ENCODE data around the gene RBBP8. TPM values are rescaled to one million over a fixed set of nuclear protein-coding genes. Genes with fewer than 3 reads are reported as not detected.

Gene RBBP8
- total and polyA plus RNA-seq, 2 experiments from 2014 or later: 13.1 to 25.7 TPM

DNA sequence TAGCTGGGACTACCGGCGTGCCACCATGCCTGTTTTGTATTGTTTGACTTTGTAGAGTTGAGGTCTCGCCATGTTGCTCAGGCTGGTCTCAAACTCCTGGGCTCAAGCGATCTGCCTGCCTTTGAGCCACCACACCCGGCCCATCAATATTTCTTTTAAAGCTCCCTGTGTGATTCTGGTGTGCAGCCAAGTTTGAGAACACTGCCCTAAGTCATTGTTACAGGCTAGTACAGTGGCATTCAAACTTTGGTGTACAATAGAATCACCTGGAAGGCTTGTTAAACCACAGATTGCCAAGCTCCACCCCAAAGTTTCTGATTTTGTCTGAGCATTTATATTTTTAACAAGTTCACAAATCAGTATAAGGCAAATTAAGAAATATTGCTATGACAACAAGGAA is 99.9 kb downstream of the RBBP8 start:
- no peak overlapping the region for H3K4me2 ChIP-seq
- no peaks in the 10 kb centered on the region for H3K36me3 ChIP-seq (replicated peaks; ENCODE audit: insufficient read depth, low read depth)
- 92% methylated on average over 5 of the region's 5 CpGs for WGBS (ENCODE audit: low lambda C conversion rate, missing lambda C conversion rate)
- H3K79me2 ChIP-seq: no peaks in the 10 kb centered on the region
- no peak for DNase-seq (ENCODE audit: low spot score)
- no peak overlapping the region for H3K4me3 ChIP-seq
- no peaks in the 10 kb centered on the region for H4K20me1 ChIP-seq (ENCODE audit: insufficient read depth, poor library complexity, severe bottlenecking)
- TF ChIP-seq, protein P1, sequence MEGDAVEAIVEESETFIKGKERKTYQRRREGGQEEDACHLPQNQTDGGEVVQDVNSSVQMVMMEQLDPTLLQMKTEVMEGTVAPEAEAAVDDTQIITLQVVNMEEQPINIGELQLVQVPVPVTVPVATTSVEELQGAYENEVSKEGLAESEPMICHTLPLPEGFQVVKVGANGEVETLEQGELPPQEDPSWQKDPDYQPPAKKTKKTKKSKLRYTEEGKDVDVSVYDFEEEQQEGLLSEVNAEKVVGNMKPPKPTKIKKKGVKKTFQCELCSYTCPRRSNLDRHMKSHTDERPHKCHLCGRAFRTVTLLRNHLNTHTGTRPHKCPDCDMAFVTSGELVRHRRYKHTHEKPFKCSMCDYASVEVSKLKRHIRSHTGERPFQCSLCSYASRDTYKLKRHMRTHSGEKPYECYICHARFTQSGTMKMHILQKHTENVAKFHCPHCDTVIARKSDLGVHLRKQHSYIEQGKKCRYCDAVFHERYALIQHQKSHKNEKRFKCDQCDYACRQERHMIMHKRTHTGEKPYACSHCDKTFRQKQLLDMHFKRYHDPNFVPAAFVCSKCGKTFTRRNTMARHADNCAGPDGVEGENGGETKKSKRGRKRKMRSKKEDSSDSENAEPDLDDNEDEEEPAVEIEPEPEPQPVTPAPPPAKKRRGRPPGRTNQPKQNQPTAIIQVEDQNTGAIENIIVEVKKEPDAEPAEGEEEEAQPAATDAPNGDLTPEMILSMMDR (IDR thresholded peaks at IDR 0.05; ENCODE audit: poor library complexity): no peak
- no peak for TF ChIP-seq EZH2phosphoT487 (IDR thresholded peaks at IDR 0.05; ENCODE audit: low read depth, severe bottlenecking, unreplicated experiment)
- no peak for TF ChIP-seq EZH2 (IDR thresholded peaks at IDR 0.05; ENCODE audit: borderline replicate concordance)
- H2AFZ ChIP-seq: no peak overlapping the region
- H3K4me1 ChIP-seq (ENCODE audit: insufficient read depth): no peaks in the 10 kb centered on the region
- no peaks in the 10 kb centered on the region for H3K9me3 ChIP-seq (ENCODE audit: low read depth)
- no peaks in the 10 kb centered on the region for H3K27me3 ChIP-seq
- no peak overlapping the region for H3K27ac ChIP-seq
- no peaks in the 10 kb centered on the region for H3K9me2 ChIP-seq (replicated peaks; ENCODE audit: insufficient read depth)

DNA sequence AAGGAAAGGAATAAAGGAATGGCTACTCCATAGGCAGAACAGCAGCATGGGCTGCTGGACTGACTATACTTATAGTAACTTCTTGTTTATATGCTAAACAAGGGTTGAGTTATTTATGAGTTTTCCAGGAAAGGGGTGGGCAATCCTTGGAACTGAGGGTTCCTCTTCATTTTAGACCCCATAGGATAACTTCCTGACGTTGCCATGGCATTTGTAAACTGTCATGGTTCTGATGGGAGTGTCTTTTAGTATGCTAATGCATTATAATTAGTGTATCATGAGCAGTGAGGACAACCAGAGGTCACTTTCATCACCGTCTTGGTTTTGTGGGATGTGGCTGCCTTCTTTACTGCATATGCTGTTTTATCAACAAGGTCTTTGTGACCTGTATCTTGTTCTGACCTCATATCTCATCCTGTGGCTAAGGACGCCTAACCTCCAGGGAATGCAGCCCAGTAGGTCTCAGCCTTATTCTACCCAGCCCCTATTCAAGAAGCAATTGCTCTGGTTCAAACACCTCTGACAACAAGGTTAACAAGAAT is 103.6 kb downstream of the RBBP8 start:
- H3K4me2 ChIP-seq: no peak overlapping the region
- no peak overlapping the region for H2AFZ ChIP-seq
- 69% methylated on average over 3 of the region's 3 CpGs for WGBS (ENCODE audit: low lambda C conversion rate, missing lambda C conversion rate)
- H3K27ac ChIP-seq: no peak overlapping the region
- no peaks in the 10 kb centered on the region for H3K36me3 ChIP-seq (replicated peaks; ENCODE audit: insufficient read depth, low read depth)
- no peaks in the 10 kb centered on the region for H3K4me1 ChIP-seq (ENCODE audit: insufficient read depth)
- H3K4me3 ChIP-seq: no peak overlapping the region
- H3K9me2 ChIP-seq (replicated peaks; ENCODE audit: insufficient read depth): no peaks in the 10 kb centered on the region
- no peak for DNase-seq (ENCODE audit: low spot score)
- no peaks in the 10 kb centered on the region for H3K9me3 ChIP-seq (ENCODE audit: low read depth)
- no peaks in the 10 kb centered on the region for H4K20me1 ChIP-seq (ENCODE audit: insufficient read depth, poor library complexity, severe bottlenecking)
- no peaks in the 10 kb centered on the region for H3K27me3 ChIP-seq
- H3K79me2 ChIP-seq: no peaks in the 10 kb centered on the region
- TF ChIP-seq EZH2 (IDR thresholded peaks at IDR 0.05; ENCODE audit: borderline replicate concordance): no peak

DNA sequence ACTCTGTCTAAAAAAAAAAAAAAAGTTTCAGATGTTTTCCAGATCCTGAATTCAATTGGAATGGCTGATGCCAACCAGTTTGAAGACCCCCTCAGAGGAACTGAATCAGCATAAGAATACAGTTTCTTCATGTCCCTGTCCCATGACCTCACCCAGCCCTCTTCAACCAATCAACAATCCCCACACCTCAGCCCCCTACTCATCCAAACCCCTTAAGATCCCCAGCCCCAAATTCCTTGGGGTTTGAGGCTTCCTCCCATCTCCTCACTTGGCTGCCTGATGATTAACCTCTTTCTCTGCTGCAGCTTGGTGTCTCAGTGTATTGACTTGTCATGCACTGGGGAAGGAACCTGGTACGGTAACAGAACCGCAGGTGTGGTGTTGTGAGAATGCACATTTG is 104.5 kb downstream of the RBBP8 start:
- Histone ChIP-seq H3K36me3 (replicated peaks; ENCODE audit: insufficient read depth, low read depth) (no peaks in the 10 kb centered on the region), H4K20me1 (ENCODE audit: insufficient read depth, poor library complexity, severe bottlenecking) (no peaks in the 10 kb centered on the region), H3K27ac (no peak overlapping the region), H3K27me3 (no peaks in the 10 kb centered on the region), H3K9me3 (ENCODE audit: low read depth) (no peaks in the 10 kb centered on the region), H3K4me2 (no peak overlapping the region), H3K4me1 (ENCODE audit: insufficient read depth) (no peaks in the 10 kb centered on the region), H2AFZ (no peak overlapping the region), H3K9me2 (replicated peaks; ENCODE audit: insufficient read depth) (no peaks in the 10 kb centered on the region), H3K79me2 (no peaks in the 10 kb centered on the region), H3K4me3 (no peak overlapping the region)
- 94% methylated on average over 2 of the region's 2 CpGs for WGBS (ENCODE audit: low lambda C conversion rate, missing lambda C conversion rate)
- TF ChIP-seq, protein P1 (IDR thresholded peaks at IDR 0.05; ENCODE audit: poor library complexity): no peak
- TF ChIP-seq EZH2phosphoT487 (IDR thresholded peaks at IDR 0.05; ENCODE audit: low read depth, severe bottlenecking, unreplicated experiment) (no peak), EZH2 (IDR thresholded peaks at IDR 0.05; ENCODE audit: borderline replicate concordance) (no peak)
- no peak for DNase-seq (ENCODE audit: low spot score)

DNA sequence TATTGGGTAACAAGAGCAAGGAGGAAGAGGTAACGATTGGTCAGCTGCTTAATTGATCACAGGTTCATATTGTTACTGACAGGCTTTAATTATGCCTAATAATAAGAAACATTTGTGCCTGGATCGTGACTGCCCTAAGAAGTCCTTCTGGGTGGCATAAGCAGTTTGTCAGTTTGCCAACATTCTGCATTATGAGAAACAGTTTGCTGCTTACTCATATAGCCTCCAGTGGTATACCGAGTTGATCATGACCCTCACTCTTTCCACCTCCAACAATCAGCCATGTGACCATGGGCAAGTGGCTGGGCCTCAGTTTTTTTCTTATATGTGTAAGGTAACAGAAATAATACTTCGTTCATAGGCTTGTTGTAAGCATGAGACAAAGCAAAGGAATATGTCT is 105.6 kb downstream of the RBBP8 start:
- 72% methylated on average over 4 of the region's 4 CpGs for WGBS (ENCODE audit: low lambda C conversion rate, missing lambda C conversion rate)

More for the DNA sequence above, 105.6 kb downstream of the RBBP8 start:
- Histone ChIP-seq H3K79me2 (no peaks in the 10 kb centered on the region), H4K20me1 (ENCODE audit: insufficient read depth, poor library complexity, severe bottlenecking) (no peaks in the 10 kb centered on the region), H3K4me3 (no peak overlapping the region), H2AFZ (no peak overlapping the region), H3K9me3 (ENCODE audit: low read depth) (no peaks in the 10 kb centered on the region), H3K36me3 (replicated peaks; ENCODE audit: insufficient read depth, low read depth) (no peaks in the 10 kb centered on the region), H3K9me2 (replicated peaks; ENCODE audit: insufficient read depth) (no peaks in the 10 kb centered on the region), H3K4me1 (ENCODE audit: insufficient read depth) (no peaks in the 10 kb centered on the region), H3K27me3 (no peaks in the 10 kb centered on the region), H3K27ac (no peak overlapping the region), H3K4me2 (no peak overlapping the region)
- peak; percentile 19 for DNase-seq (ENCODE audit: low spot score)
- TF ChIP-seq EZH2 (IDR thresholded peaks at IDR 0.05; ENCODE audit: borderline replicate concordance): no peak
- TF ChIP-seq, protein P1 (IDR thresholded peaks at IDR 0.05; ENCODE audit: poor library complexity): no peak
- no peak for TF ChIP-seq EZH2phosphoT487 (IDR thresholded peaks at IDR 0.05; ENCODE audit: low read depth, severe bottlenecking, unreplicated experiment)

Data from hepatocyte (in vitro differentiated cells).